Chondrocyte (in vitro differentiated cells): Measurements from ENCODE around the gene NINL. TPM values are rescaled to one million over a fixed set of nuclear protein-coding genes. Genes with fewer than 3 reads are reported as not detected.

ENCODE experiments used
- DNase-seq: peaks from one replicate; pipeline ENCODE4 v3.0.0; 2021; ENCODE audit warnings: mixed read lengths, low spot score
- H3K27ac Mint-ChIP-seq: one replicate; pipeline ENCODE4 v1.8.0; 2021; ENCODE audit warnings: mild to moderate bottlenecking, moderate library complexity, mixed read lengths; ENCODE audit not compliant: unreplicated experiment
- H3K27me3 Mint-ChIP-seq: 2 replicates; pipeline ENCODE4 v1.8.0; 2021; ENCODE audit warnings: low read depth, mixed read lengths
- H3K36me3 Mint-ChIP-seq: 2 replicates; pipeline ENCODE4 v1.8.0; 2021; ENCODE audit warnings: low read depth, mixed read lengths
- H3K4me1 Mint-ChIP-seq: 2 replicates; pipeline ENCODE4 v1.8.0; 2021; ENCODE audit warnings: low read depth, mild to moderate bottlenecking, mixed read lengths
- H3K4me3 Mint-ChIP-seq: one replicate; pipeline ENCODE4 v1.8.0; 2021; ENCODE audit warnings: mild to moderate bottlenecking, moderate library complexity, mixed read lengths; ENCODE audit not compliant: unreplicated experiment
- H3K9me3 Mint-ChIP-seq: 2 replicates; pipeline ENCODE4 v1.8.0; 2021; ENCODE audit warnings: low read depth, mixed read lengths
- total RNA-seq: library from RNA; stranded (reverse); gene quantifications from 3 replicates; pipeline ENCODE4 v1.2.1, GENCODE V29; 2021
- TF ChIP-seq, protein P1 (sequence below): fragments of 200-600 bp; sonication (generic); IDR thresholded peaks from 2 replicates; pipeline ENCODE4 v1.5.0; 2021; ENCODE audit warnings: antibody characterized with exemption, mild to moderate bottlenecking, moderate library complexity

NINL gene
- total RNA-seq, 1 donor from 2014 or later: 10.6 TPM

GRCh38 chr20:25510721-25511120 is 74.6 kb downstream of the NINL start:
- H3K9me3 Mint-ChIP-seq: peaks cover 19% of the 10 kb centered on the region
- peaks cover 22% of the 10 kb centered on the region for H3K4me1 Mint-ChIP-seq
- no peaks in the 10 kb centered on the region for H3K27me3 Mint-ChIP-seq
- H3K27ac Mint-ChIP-seq: no peak overlapping the region
- H3K4me3 Mint-ChIP-seq: no peak overlapping the region
- DNase-seq: no peak
- peaks cover 50% of the 10 kb centered on the region for H3K36me3 Mint-ChIP-seq
- TF ChIP-seq, protein P1, sequence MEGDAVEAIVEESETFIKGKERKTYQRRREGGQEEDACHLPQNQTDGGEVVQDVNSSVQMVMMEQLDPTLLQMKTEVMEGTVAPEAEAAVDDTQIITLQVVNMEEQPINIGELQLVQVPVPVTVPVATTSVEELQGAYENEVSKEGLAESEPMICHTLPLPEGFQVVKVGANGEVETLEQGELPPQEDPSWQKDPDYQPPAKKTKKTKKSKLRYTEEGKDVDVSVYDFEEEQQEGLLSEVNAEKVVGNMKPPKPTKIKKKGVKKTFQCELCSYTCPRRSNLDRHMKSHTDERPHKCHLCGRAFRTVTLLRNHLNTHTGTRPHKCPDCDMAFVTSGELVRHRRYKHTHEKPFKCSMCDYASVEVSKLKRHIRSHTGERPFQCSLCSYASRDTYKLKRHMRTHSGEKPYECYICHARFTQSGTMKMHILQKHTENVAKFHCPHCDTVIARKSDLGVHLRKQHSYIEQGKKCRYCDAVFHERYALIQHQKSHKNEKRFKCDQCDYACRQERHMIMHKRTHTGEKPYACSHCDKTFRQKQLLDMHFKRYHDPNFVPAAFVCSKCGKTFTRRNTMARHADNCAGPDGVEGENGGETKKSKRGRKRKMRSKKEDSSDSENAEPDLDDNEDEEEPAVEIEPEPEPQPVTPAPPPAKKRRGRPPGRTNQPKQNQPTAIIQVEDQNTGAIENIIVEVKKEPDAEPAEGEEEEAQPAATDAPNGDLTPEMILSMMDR: no peak

GRCh38 chr20:25510202-25510601 is 75.1 kb downstream of the NINL start:
- peaks cover 16% of the 10 kb centered on the region for H3K9me3 Mint-ChIP-seq
- H3K4me1 Mint-ChIP-seq: peaks cover 22% of the 10 kb centered on the region
- peaks cover 48% of the 10 kb centered on the region for H3K36me3 Mint-ChIP-seq
- H3K27ac Mint-ChIP-seq: no peak overlapping the region
- H3K27me3 Mint-ChIP-seq: no peaks in the 10 kb centered on the region
- no peak overlapping the region for H3K4me3 Mint-ChIP-seq
- no peak for DNase-seq
- TF ChIP-seq, protein P1: no peak

DNA sequence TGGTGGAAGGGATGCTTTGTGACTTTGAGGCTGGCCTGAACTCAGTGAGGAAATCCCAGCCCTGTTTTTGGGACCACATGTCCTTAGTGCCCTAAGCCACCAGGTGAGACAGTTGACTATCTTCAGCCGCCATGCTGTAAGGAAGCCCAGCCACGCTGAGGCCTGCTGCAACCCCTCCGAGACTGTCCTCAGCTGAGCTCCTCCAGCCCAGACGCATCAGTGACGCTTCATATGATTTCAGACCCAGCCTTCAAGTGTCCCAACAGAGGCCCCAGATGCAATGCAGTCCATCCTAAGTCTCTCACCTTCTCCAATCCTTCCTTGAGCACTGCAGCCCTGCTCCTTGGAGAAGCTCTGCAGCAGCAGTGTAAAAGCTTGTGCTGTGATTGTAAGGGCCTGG is 76.2 kb downstream of the NINL start:
- H3K4me1 Mint-ChIP-seq: peaks cover 22% of the 10 kb centered on the region
- peaks cover 6% of the 10 kb centered on the region for H3K9me3 Mint-ChIP-seq
- H3K36me3 Mint-ChIP-seq: peaks cover 43% of the 10 kb centered on the region
- no peaks in the 10 kb centered on the region for H3K27me3 Mint-ChIP-seq
- no peak for DNase-seq
- H3K27ac Mint-ChIP-seq: peak overlapping the region; percentile 90
- H3K4me3 Mint-ChIP-seq: no peak overlapping the region
- TF ChIP-seq, protein P1: no peak

DNA sequence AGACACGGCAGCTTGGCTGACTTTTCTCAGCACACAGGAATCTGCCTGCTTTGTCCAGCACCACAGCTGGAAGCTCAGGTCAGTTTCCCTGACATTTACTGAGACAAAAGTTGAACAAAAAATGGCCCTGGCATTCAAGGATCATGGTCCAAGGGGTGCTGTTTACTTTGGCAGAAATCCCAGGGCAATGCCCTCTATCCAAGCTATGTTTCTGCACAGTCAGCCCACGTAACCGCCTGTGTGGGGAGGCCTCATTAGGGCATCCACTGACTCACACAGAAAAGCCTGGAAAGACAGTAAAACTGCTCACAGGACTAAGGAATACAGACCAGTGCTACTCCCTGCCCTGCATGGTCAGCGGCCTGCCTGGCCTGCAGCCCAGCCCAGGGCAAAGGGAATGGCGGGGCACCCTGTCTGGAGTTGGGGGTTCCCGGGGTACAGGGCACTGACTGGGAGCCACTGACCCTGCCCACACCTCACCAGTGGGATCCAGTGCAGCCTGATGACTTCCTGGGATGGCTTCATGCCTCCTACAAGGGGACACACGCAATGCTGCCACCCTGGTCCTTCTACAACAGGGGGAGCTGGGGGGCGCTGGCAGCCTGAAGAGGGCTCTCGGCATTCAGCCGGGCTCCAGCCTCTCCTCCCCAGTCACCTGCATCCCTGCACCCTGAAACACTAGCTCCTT is 77.1 kb downstream of the NINL start:
- Mint-ChIP-seq H3K27me3 (no peaks in the 10 kb centered on the region), H3K4me3 (no peak overlapping the region), H3K36me3 (peaks cover 39% of the 10 kb centered on the region), H3K4me1 (peaks cover 22% of the 10 kb centered on the region), H3K9me3 (no peaks in the 10 kb centered on the region), H3K27ac (peak overlapping the region; percentile 90)
- TF ChIP-seq, protein P1: no peak
- DNase-seq: no peak

GRCh38 chr20:25507385-25508082 is 77.8 kb downstream of the NINL start:
- peak overlapping the region; percentile 90 for H3K27ac Mint-ChIP-seq
- H3K36me3 Mint-ChIP-seq: peaks cover 36% of the 10 kb centered on the region
- H3K9me3 Mint-ChIP-seq: no peaks in the 10 kb centered on the region
- TF ChIP-seq, protein P1: no peak
- H3K4me3 Mint-ChIP-seq: no peak overlapping the region
- peaks cover 22% of the 10 kb centered on the region for H3K4me1 Mint-ChIP-seq
- DNase-seq: no peak
- H3K27me3 Mint-ChIP-seq: no peaks in the 10 kb centered on the region
